GM18511 (cell line): ENCODE measurements around the gene PDGFA.

Source experiments
- ATAC-seq: cut with Tn5 transposase; IDR thresholded peaks from one replicate; pipeline ENCODE4 v1.9.1; 2021; ENCODE audit warnings: mild to moderate bottlenecking, moderate library complexity; ENCODE audit not compliant: unreplicated experiment

The PDGFA gene

DNA sequence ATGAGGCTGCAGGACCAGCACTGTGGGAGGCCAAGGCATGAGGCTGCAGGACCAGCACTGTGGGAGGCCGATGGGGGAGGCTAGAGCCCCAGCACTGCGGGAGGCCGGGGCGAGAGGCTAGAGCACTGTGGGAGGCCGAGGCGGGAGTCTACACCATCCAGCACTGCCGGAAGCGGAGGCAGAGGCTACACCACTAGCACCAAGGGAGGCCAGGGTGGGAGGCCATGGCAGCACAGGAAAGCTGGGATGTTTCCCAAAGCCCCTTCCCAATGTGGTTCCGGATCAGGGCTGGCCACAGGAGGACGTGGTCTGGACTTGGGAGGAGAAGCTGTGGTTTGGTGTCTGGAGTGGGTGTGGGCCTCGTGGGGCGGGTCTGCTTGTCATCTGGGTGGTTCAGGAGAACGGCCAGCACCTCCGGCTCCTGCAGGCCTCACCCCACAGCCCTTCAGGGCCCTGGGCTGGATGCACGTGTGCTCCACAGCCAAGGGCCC lies 43.6 kb downstream of the PDGFA start:
- ATAC-seq, result no peak

DNA sequence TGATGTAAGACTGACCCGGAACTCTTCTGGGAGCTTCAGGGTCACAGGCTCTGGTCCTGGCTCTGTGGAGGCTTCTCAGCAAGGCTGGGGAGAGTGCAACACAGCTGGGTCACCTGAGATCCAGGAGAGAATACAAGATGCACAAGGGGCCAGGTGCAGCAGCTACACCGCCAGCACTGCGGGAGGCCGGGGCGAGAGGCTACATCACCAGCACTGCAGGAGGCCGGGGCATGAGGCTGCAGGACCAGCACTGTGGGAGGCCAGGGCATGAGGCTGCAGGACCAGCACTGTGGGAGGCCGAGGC lies 44.3 kb downstream of the PDGFA start:
- ATAC-seq, result no peak

- ATAC-seq, result no peak
Observed at GRCh38 chr7:474605-475424, 44.8 kb downstream of the PDGFA start.

- no peak for ATAC-seq
Observed at GRCh38 chr7:473870-474604, 45.6 kb downstream of the PDGFA start.

GRCh38 chr7:473211-473734 lies 46.4 kb downstream of the PDGFA start:
- no peak for ATAC-seq

DNA sequence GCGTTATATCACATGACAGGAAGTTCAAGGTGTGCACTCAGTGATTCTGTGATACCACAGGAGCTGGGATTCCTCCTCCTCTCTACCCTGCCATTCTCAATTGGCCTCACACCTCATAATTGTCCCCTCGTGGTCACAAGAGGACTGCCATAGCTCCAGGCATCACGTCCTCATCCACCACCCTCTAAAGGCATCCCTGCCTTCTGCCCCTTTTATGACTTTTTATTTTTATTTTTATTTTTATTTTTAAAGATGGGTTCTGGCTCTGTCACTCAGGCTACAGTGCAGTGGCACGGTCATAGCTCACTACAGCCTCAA lies 47.0 kb downstream of the PDGFA start:
- ATAC-seq, result no peak

DNA sequence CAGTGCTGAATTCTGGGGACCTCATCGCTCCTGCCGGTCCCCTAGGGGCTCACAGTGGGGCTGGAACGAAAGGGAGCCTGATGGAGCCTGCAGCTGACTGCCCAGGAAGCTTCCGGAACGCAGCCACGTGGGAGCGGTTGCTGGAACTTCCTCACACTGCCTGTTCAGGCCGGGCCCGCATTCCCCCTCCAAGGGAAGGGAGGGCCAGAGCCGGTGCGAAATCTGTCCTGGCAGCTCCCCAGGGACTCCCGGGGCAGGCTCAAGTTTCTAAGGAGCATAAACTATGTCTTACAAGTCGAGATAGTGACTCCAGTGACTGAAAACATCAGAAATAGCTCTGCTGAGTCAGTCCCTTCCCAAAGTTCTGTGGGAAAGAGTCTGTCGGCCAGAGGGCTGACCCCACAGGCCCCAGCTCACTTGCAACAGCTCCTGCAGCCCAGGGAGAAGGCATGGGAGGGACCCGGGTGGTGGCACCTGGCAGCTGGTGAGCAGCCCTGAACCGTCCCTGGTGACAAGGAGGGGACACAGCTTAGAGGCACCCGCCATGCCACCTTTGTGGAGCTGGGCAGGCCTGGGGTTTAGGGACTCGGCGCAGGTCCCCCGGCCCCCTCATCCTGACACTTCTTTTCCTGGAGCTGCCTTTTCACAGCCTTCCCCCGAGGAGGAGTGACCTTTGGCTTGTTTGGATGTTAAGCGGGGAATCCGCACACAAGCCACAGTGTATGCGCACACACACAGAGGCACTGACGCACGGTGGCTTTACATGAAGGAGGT lies 47.6 kb downstream of the PDGFA start:
- ATAC-seq, result no peak

DNA sequence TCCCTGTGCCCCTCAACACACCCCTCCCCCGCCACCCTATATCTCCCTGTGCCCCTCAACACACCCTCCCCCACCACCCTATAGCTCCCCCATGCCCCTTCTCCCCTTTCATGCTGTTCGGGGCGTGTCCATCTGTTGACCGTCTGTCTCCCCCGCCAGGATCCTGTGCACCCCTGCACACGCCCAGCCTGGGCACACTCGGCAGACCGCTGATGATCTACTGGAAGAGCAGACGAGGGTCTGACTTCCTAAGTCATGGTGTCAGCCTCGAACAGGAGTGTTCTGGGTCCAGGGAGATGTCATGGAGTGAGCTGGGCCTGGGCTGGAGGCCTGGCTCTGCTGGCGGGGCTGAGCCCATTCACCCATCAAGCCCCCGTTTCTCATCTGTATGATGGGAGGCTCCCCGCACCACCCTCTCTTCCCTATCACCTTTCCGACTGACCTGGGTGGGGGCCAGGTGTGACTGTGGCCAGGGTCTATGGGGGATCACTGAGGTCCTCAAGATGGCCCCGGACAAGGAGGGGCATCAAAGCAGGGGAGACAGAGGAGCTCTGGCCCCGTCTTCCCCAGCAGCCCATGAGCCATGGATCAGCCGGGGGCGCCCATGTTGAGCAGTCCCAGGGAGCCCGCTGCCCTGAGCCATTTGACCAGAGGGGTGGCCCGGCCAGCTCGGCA lies 48.3 kb downstream of the PDGFA start:
- ATAC-seq, result no peak

DNA sequence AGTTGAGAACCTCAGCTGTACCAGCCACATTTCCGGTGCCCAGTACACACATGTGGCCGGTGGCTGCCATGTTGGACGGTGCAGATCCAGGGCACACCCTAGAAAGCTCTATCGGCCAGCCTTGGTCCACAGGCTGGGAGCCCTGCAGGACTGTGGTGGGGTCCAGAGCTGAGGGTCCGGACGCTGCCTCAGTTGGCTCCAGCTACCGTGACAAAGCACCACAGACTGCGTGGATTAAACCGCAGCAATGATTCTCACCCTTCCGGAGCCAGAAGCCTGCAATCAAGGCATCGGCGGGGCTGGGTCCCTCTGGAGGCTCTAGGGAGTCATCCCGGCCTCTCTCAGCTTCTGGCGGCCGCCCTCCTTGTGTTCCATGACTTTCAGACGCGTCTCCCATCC lies 50.1 kb downstream of the PDGFA start:
- ATAC-seq, result no peak

DNA sequence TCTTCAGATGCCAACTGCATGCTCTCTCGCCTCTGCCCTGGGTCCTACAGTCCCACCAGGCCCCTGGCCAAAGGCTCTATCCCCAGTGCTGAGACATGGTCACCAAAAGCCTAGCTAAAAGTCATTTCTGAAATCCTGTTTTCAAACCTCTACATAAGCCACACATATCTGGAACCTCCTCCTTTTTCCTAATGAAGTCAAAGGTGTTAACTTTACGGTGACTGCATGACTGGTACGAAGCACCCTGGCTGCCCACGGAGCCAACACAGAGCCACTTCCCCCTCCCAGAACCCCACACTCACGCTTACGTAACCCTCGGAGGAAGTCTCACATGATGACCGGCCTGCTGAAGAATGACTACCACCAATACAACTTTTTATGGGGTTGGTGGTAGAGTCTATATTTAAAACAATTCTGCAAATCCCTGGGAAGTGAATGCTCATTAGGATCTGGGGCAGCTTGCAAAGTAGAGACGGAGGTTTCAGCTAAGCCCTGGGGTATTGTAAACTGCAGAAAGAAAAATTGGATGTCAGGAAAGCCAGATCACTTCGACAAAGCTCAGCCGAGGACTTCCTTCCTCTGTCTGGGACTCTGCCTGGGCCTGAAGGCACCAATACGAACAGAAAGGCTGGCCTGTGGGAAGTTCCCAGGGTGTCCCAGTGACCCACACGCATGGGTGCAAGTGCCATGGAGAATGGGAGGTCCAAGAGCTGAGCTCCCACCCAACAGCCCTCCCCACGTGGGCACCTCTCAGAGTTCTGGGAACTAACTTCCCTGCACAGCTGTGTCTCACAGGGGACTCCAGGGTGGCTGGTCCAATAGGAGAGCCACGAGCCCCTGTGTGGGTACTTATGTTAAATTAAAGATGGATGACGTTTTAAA lies 50.7 kb downstream of the PDGFA start:
- no peak for ATAC-seq

DNA sequence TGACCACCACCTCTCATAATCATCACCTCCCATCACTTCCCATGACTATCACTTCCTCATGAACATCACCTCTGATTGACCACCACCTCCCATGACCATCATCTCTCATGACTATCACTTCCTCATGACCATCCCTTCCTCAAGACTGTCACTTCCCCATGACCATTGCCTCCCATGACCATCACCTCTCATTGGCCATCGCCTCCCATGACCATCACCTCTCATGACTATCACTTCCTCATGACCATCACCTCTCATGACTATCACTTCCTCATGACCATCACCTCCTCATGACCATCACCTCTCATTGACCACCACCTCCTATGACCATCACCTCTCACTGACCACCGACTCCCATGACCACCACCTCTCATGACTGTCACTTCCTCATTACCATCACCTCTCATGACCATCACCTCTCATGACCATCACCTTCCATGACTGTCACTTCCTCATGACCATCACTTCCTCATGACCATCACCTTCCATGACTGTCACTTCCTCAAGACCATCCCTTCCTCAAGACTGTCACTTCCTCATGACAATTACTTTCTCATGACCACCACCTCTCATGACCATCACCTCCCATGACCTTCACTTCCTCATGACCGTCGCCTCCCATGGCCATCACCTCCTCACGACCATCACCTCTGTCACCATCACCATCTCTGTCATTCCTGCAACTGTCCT lies 51.6 kb downstream of the PDGFA start:
- ATAC-seq, result no peak

DNA sequence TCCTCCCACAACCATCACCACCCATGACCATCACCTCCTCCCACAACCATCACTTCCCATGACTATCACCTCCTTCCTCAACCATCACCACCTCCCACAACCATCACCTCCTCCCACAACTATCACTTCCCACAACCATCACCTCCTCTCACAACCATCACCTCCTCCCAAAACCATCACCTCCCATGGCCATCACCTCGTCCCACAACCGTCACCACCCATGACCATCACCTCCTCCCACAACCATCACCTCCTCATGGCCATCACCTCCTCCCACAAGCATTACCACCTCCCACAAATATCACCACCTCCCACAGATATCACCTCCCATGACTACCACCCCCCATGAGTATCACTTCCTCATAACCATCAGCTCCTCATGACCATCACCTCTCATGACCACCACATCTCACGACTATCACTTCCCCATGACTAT lies 52.2 kb downstream of the PDGFA start:
- ATAC-seq, result no peak

DNA sequence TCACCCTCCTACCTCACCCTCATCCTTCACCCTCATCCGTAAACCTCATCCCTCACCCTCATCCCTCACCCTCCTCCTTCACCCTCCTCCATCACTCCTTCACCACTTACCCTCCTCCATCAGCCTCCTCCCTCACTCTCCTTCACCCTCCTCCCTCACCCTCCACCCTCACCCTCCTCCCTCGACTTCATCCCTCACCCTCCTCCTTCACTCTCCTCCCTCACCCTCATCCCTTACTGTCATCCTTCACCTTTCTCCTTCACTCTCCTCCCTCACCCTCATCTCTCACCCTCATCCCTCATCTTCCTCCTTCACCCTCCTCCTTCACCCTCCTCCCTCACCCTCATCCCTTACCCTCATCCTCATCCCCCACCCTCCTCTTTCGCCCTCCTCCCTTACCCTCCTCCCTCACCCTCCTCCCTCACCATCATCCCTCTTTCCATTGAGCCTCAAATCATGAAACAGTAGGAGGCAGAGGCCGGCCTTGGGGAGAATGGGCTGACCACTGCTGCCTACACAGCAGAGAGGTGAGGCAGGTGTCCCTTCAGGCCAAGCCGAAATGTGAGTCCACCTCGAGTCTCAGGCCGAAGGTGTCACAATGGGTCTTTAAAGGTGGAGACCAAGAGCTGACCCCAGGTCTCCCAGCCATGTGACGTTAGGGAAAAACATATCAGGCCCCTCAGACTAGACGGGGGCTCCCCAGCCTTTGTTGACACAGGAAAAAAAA lies 53.0 kb downstream of the PDGFA start:
- no peak for ATAC-seq

- ATAC-seq, result no peak
Observed at GRCh38 chr7:465710-466400, 53.8 kb downstream of the PDGFA start.

GRCh38 chr7:464454-465401 lies 54.9 kb downstream of the PDGFA start:
- ATAC-seq, result no peak

GRCh38 chr7:463817-464453 lies 55.7 kb downstream of the PDGFA start:
- no peak for ATAC-seq

- ATAC-seq, result no peak
Observed at GRCh38 chr7:463362-463781, 56.3 kb downstream of the PDGFA start.
